K562 (cell line): ENCODE data around the gene CNR2. TPM values are rescaled to one million over a fixed set of nuclear protein-coding genes. Genes with fewer than 3 reads are reported as not detected.

Experiments
- CC2D1A ChIP-seq: fragments of 450-650 bp; IDR thresholded peaks from 2 replicates; pipeline ENCODE4 v1.6.1; 2017; ENCODE audit warnings: mild to moderate bottlenecking
- CREB3 ChIP-seq: fragments of 450-650 bp; conservative IDR thresholded peaks from 2 replicates; pipeline ENCODE4 v1.6.1; 2016; ENCODE audit warnings: missing genetic modification characterization, low read depth, mild to moderate bottlenecking, missing compliant biosample characterization, moderate library complexity
- FOXP4 ChIP-seq: sonication (generic); formaldehyde crosslinking; IDR thresholded peaks from 2 replicates; pipeline ENCODE4 v1.8.0; 2022; ENCODE audit warnings: mild to moderate bottlenecking, missing genetic modification reagents, borderline replicate concordance
- HDAC6 ChIP-seq: IDR thresholded peaks from 2 replicates; pipeline ENCODE4 v1.6.1; 2012; ENCODE audit warnings: low read depth, mild to moderate bottlenecking, control low read depth, inconsistent platforms, low read length, moderate library complexity
- HDGF ChIP-seq: fragments of 450-650 bp; IDR thresholded peaks from 2 replicates; pipeline ENCODE4 v1.6.1; 2016
- HMGN3 ChIP-seq: IDR thresholded peaks from 2 replicates; pipeline ENCODE4 v1.6.1; 2011; ENCODE audit warnings: borderline replicate concordance, low read depth, mild to moderate bottlenecking, mixed read lengths, low read length; ENCODE audit not compliant: insufficient read length; ENCODE audit errors: extremely low read depth
- MCM3 ChIP-seq: fragments of 450-650 bp; IDR thresholded peaks from 2 replicates; pipeline ENCODE4 v1.6.1; 2016
- MTA1 ChIP-seq: fragments of 450-650 bp; IDR thresholded peaks from 2 replicates; pipeline ENCODE4 v1.6.1; 2017; ENCODE audit warnings: borderline replicate concordance
- POLR2H ChIP-seq: IDR thresholded peaks from 2 replicates; pipeline ENCODE4 v1.6.1; 2016; ENCODE audit warnings: missing genetic modification characterization, low read depth, mild to moderate bottlenecking, control low read depth, missing compliant biosample characterization, moderate library complexity
- RBM25 ChIP-seq: fragments of 200-400 bp; formaldehyde crosslinking; IDR thresholded peaks from 2 replicates; pipeline ENCODE4 v1.6.1; 2018; ENCODE audit warnings: low read length, low read depth, moderate library complexity; ENCODE audit not compliant: severe bottlenecking
- SIN3B ChIP-seq: fragments of 450-650 bp; IDR thresholded peaks from 2 replicates; pipeline ENCODE4 v1.6.1; 2017; ENCODE audit warnings: low read depth, mild to moderate bottlenecking, moderate library complexity
- SMARCE1 ChIP-seq: fragments of 450-650 bp; IDR thresholded peaks from 2 replicates; pipeline ENCODE4 v1.7.1; 2016; ENCODE audit warnings: mild to moderate bottlenecking
- THRAP3 ChIP-seq: fragments of 450-650 bp; IDR thresholded peaks from 2 replicates; pipeline ENCODE4 v1.6.1; 2016; ENCODE audit warnings: mild to moderate bottlenecking, inconsistent platforms, borderline replicate concordance
- TRIM24 ChIP-seq, 2 experiments: fragments of 450-650 bp; IDR thresholded peaks; 2 replicates each; pipeline ENCODE4 v1.6.1; 2016
- ZNF384 ChIP-seq: IDR thresholded peaks from 2 replicates; pipeline ENCODE4 v1.6.1; 2012; ENCODE audit warnings: low read depth, low read length, improper control_type of control experiment
- ZNF57 ChIP-seq: fragments of 450-650 bp; formaldehyde crosslinking; IDR thresholded peaks from 2 replicates; pipeline ENCODE4 v1.4.0; 2020; ENCODE audit warnings: mild to moderate bottlenecking, moderate library complexity
- ZNF77 ChIP-seq: fragments of 250-450 bp; sonication (Bioruptor Pico); IDR thresholded peaks from 2 replicates; pipeline ENCODE4 v1.5.0; 2020
- polyA plus RNA-seq, 8 experiments: library from polyadenylated mRNA; depleted of rRNA in 4 of 8; stranded (reverse) in 5 of 8; unstranded in 3 of 8; fragments of >200 nt; fragmentation: Nextera tagmentation in 2 of 8; fragmentation: Illumina TruSeq in 1 of 8; extraction: Ambion mirVana in 2 of 8; extraction: Trizol in 1 of 8; gene quantifications; 2 replicates each; pipeline versions ENCODE4 v1.2.1 to v1.2.3, GENCODE V29; 2011 to 2014; ENCODE audit warnings: inconsistent platforms in 1 of 8, missing spikeins in 1 of 8
- total RNA-seq, 7 experiments: library from RNA; depleted of rRNA in 6 of 7; stranded (reverse); fragments of >200 nt in 6 of 7; fragmentation: Illumina TruSeq in 2 of 7; extraction: Trizol in 2 of 7; gene quantifications; 2 replicates each; pipeline versions ENCODE4 v1.2.1 to v1.2.3, GENCODE V29; 2011 to 2021; ENCODE audit warnings: low replicate concordance in 1 of 7
- TF ChIP-seq, protein P1 (sequence below): sonication (generic); formaldehyde crosslinking; IDR thresholded peaks from 2 replicates; pipeline ENCODE4 v1.8.0; 2023; ENCODE audit warnings: mild to moderate bottlenecking, missing genetic modification reagents
- TF ChIP-seq, protein P2 (sequence below): fragments of 200-800 bp; sonication (Bioruptor generic); IDR thresholded peaks from 2 replicates; pipeline ENCODE4 v1.6.1; 2017; ENCODE audit warnings: missing genetic modification characterization, missing compliant biosample characterization
- TF ChIP-seq, protein P3 (sequence below): fragments of 250-450 bp; sonication (Bioruptor Pico); IDR thresholded peaks from 2 replicates; pipeline ENCODE4 v1.5.0; 2021; ENCODE audit warnings: mild to moderate bottlenecking, moderate library complexity

The CNR2 gene
- total and polyA plus RNA-seq, 9 of the 15 experiments (the other 6 are each of a cell fraction or from before 2014, with no cell fraction given) = not detected

GRCh38 chr1:23958810-23959460, 45.8 kb upstream of the CNR2 start (continued):
- TF ChIP-seq MTA1 (no peak), SIN3B (no peak), ZNF77 (CRISPR knock-in tag) (no peak), ZNF57 (CRISPR knock-in tag) (no peak), CC2D1A (0 out of 2 replicates have a peak, but pooled peaks have one; percentile 11), HMGN3 (no peak), HDAC6 (no peak), ZNF384 (peak; percentile 55; the same call in 1 of the 2 replicates), MCM3 (no peak), TRIM24 (IDR thresholded peaks at IDR 0.05) (no peak), THRAP3 (no peak; the same call in 1 of the 2 replicates), POLR2H (tag) (no peak), RBM25 (no peak), CREB3 (tag) (no peak), FOXP4 (CRISPR knock-in tag) (peak; percentile 74; the same call in 1 of the 2 replicates), SMARCE1 (peak; percentile 14), HDGF (no peak)
- TF ChIP-seq, protein P1, sequence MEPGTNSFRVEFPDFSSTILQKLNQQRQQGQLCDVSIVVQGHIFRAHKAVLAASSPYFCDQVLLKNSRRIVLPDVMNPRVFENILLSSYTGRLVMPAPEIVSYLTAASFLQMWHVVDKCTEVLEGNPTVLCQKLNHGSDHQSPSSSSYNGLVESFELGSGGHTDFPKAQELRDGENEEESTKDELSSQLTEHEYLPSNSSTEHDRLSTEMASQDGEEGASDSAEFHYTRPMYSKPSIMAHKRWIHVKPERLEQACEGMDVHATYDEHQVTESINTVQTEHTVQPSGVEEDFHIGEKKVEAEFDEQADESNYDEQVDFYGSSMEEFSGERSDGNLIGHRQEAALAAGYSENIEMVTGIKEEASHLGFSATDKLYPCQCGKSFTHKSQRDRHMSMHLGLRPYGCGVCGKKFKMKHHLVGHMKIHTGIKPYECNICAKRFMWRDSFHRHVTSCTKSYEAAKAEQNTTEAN (CRISPR knock-in tag) = peak; percentile 58; the same call in 1 of the 2 replicates
- TF ChIP-seq, protein P2, sequence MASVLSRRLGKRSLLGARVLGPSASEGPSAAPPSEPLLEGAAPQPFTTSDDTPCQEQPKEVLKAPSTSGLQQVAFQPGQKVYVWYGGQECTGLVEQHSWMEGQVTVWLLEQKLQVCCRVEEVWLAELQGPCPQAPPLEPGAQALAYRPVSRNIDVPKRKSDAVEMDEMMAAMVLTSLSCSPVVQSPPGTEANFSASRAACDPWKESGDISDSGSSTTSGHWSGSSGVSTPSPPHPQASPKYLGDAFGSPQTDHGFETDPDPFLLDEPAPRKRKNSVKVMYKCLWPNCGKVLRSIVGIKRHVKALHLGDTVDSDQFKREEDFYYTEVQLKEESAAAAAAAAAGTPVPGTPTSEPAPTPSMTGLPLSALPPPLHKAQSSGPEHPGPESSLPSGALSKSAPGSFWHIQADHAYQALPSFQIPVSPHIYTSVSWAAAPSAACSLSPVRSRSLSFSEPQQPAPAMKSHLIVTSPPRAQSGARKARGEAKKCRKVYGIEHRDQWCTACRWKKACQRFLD (CRISPR knock-in tag) = peak; percentile 9; the same call in 1 of the 2 replicates
- TF ChIP-seq, protein P3, sequence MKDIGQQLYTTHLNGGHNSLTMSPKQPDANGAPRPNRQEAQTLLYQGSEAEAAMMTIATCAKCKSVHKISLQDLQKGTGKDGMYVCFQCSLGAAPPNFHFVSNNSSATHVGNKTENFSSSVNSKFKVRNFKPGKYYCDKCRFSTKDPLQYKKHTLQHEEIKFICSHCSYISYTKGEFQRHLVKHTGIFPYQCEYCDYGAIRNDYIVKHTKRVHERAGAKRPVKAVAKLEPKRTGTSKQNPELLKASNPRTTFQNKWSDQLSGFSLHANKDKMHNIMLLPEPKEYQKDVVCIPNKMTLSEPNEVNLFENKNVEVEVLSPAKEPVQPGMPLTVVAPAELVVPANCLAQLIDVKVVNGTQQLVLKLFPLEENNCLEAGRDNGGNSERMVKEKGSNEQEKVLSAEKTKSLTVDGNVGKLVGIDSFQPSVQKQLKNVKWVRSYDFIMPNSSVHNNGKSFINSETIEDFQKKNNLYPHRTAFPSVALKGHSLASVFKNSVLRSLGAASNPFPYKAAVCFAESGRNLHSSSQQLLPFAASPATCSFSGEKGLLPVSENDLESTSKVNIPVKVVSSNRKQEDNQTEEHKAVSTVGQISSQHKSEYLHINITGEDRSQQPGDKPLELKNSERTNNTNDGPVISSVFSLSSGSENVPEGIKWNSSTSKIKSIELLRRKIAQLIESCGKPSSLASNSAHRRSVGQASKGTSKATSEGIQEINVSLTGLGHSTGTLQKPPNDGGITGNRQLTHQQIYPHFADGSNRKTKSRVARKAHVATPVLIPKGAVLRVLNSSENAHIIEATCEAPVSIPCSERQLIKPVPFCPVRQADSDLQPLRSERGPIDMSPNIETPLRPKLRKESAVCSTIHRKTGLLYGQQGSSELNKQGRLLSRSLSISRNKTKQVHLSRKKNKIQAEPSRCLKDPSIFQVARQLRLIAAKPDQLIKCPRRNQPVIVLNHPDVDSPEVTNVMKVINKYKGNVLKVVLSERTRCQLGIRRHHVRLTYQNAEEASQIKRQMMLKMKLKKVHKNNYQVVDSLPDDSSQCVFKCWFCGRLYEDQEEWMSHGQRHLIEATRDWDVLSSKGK (CRISPR knock-in tag) = no peak
